GM12874 (cell line): Measurements from ENCODE around the gene LGI4.

Source experiments
- CTCF ChIP-seq: IDR thresholded peaks from 2 replicates; pipeline ENCODE4 v1.5.1; 2011; ENCODE audit warnings: low read depth, mild to moderate bottlenecking, control low read depth, low read length, moderate library complexity; ENCODE audit not compliant: insufficient read depth

Gene LGI4

DNA sequence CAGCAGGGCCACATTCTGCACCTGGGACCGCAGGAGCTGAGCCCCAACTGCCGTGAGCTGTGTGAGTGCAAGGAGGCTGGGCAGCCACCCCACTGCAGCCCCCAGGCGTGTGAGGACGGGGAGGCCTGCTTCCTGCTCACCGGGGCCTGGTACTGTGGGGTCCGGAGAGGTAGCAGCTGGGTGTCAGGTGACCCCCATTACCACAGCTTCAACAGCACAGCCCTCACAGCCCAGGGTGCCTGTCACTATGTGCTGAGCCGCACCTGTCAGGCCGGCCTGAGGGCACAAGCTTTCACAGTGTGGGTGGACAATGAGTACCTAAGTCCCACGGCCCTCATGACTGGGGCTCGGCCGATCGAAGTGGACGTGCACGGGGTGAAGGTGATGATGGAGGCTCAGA lies 55.0 kb downstream of the LGI4 start:
- no peak for TF ChIP-seq CTCF

GRCh38 chr19:35077411-35078223 lies 57.2 kb downstream of the LGI4 start:
- TF ChIP-seq CTCF = no peak

- no peak for TF ChIP-seq CTCF
Observed at GRCh38 chr19:35076657-35077056, 58.2 kb downstream of the LGI4 start.

- no peak for TF ChIP-seq CTCF
Observed at GRCh38 chr19:35076026-35076370, 58.9 kb downstream of the LGI4 start.

- no peak for TF ChIP-seq CTCF
Observed at GRCh38 chr19:35075202-35076025, 59.4 kb downstream of the LGI4 start.
